Stimulated activated CD4-positive, alpha-beta T cell treated with anti-CD3 and anti-CD28 coated beads, Interleukin-15, amount 100 ng/mL, for 24 hours (primary cell): Measurements from ENCODE around the gene NR1I2.

ENCODE experiments used
- DNase-seq: peaks from one replicate; pipeline ENCODE4 v3.0.0-alpha.2; 2020

The NR1I2 gene

DNA sequence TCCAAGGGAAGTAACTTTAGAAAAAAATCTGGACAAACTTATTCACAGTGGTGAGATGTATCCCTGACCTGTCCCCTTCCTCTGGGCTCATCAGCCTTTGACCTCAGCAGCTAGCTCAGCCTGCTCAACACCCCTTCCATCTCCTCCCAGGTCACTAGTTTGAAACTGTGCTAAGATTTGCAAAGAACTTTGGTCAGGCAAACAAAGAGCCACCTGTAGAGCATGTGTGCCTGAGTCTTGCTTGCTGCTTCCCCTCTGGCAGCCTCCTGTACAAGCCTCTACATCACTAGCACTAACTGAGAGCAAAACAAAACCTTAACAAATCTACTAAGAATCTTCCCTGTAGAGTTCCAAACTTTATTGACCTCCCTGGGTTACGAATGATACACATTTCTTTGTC, 43.9 kb downstream of the NR1I2 start:
- DNase-seq: no peak

DNA sequence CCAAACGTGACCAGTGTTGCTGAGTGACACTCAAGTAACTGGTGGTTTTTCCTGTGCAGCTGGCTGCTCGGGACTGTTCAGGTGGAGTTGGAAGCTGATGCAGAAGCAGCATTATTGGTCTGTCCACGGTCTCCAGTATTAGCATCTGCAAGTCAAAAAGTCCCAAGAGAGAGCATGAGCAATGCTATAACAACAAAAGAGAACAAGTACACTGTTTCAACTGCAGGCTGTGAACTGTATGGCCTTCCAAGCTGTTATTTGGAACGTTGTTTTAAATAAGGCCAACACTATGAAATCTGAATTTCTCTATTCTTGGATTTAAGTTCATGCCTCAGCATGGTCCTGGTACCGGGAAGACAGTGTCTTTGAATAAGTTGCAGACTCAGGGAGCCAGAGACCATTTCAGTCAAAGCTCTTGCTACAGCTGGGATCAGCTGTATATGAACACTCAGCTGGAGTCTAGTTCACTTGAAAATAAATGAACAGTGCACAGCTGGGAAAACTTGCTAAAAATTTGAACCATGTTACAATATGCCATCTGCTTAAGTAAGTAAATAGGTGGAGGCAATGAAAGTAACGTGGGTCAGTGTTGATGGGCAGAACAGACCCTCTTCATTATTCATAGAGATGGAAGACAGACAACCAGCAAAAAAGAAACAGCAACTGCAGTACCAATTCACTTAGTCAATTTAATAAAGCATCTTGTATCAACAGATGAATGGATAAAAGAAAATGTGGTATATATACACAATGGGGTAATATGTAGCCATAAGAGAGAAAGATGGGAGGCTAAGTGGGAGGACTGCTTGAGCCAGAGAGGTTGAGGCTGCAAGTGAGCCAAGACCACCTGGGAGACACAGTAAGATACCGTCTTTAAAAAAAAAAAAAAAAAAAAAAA, 45.1 kb downstream of the NR1I2 start:
- DNase-seq: no peak

DNA sequence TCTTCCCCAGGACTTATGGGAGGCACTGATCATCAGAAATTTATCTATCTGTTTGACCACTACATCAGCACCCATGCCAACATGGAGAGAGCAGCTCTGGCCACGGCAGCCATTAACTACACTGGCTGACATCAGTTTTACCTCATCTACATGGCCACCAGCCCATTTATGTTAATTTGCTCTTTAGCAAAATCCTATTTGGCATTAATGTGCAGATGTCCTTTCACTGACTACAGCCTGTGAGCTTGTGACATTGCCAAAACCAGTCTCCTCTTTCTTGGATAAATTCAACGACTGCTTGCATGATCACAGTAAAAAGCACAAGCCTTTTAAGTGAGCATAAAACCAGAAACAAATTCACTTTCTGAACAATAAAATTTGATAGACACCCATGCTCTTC, 47.5 kb downstream of the NR1I2 start:
- DNase-seq: no peak

DNA sequence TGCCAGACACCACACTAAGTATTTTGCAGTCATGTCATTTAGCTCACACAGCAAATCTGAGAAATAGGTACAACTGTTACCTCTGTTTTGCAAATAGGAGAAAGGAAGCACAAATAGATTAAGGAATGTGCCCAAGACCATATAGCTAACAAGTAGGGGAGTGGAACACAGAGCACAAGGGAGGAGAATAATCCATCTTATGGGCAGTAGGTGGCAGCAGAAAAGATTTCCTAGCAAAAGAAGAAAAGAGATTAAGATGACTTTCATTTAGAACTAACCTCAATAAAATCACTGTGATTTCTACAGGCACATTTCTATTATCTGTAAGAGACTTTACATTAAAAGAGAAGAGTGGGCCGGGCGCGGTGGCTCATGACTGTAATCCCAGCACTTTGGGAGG, 49.1 kb downstream of the NR1I2 start:
- DNase-seq: no peak

DNA sequence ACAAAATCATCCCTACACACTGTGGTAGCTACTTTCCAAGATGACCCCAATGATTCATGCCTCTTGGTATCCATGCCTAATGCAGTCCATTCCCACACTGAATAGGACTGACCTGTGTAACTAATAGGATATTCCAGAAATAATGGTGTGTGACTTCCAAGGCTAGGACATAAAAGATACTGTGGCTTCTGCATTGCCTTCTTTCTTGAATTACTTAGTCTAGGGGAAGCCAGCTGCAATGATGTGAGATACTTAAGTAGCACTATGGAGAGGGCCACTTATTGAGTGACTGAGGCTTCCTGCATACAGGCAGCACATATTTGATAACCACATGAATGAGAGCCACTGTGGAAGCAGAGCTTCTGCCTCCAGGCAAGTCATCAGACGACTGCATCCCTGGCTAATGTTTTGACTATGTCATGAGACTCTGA, 50.1 kb downstream of the NR1I2 start:
- DNase-seq: no peak

DNA sequence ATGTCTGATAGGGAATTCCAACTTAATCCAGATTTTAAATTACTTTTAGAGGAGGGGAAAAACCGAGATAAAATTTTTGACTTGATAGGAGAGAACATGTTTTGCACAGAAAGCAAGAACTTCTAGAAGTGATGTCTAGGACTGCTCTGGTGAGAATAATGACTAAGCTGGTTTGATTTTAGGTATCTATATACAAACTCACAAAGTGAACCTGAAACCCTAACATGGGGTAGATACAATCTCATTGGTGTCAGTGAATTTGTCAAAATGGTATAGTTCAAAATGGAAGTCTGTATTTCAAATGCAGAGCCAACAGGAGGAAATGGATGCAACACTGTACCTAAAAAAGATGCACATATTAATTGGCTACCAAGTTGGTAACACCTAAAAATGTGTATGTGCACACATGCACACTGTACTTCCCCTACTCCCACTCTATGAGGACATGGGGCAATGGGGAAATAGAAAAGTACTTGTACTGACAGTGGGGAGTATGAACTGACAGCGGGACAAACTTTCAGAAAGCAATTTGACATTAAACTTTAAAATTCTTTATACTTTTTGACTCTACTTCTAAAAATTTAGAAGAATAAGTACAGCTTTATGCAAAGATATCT, 53.0 kb downstream of the NR1I2 start:
- no peak for DNase-seq

DNA sequence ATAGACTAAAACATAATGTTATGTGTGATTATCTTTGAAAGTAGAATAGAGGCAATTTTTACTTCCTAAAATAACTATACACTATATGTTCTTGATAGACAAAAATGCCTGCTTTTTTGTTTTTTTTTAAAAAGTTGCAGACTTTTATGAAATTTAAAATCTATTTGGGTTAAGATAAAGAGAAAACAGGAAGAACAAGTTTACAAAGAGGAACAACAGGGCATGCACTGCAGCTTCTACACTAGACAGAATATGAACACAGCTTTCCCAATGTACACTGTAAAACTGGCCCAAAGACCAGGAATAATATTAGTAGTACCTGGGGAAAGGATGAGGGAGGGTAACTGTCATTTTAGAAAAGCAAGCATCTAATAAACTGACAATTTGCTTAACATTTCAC, 53.7 kb downstream of the NR1I2 start:
- DNase-seq: no peak

DNA sequence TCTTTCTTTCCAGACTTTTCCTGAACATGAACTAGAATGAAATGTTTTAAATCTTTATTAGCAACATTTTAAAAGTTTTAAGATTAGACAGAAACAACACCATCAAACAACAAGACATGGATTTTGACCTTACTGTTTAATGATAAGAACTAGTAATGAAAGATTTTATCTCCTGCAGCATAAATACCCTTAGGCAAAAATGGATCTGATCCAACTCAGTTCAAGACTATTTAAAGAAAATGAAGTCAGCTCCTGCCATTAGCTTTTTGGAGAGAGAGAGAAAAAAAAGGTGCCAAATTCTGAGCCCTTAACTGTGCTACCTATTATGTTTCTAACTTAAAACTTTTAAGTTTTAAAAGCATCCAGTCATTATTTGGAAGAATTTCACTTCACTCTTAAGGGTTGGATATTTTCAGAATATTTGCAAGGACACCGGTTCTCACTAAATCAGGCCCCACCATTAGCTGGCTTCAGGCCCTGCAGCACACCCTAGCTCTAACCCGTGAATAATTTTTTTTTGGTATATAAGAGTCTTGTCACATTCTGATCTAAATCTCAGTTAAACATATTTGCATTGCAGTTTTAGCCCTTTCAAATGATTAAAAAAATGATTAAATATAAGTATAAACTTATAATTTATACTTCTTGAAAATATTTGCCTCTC, 60.0 kb downstream of the NR1I2 start:
- no peak for DNase-seq

DNA sequence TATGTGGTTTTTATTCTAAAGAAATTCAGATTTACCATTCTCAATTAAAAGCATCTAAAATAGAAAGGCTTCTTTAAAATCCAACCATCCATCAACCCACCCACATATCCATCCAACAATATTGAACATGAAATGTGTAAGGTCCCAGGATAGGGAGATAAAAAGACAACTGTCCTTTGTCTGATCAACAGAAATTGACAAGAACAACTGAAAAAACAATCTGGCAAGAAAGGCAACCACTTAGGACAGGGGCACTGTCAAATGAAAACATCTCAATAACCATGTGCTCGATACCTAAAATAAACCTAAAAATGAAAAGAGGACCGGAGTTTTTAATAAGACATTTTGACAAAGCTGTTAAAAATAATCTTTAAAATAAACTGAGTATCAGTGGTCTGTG, 67.2 kb downstream of the NR1I2 start:
- no peak for DNase-seq

DNA sequence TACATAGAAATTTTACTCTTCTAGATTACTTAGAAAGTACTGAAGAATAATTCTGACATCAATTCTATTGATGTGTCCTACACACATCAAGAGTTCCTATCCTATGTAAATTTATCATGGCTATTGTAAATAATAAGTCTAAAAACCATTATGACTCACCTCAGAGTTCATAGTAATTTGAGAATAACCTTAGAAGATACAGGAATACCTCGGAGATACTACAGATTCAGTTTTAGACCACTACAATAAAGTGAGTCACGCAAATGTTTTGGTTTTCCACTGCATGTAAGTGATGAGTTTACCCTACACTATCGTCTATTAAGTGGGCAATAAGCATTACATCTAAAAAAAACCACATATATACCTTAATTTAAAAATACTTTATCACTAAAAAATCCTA, 74.8 kb downstream of the NR1I2 start:
- DNase-seq: no peak

DNA sequence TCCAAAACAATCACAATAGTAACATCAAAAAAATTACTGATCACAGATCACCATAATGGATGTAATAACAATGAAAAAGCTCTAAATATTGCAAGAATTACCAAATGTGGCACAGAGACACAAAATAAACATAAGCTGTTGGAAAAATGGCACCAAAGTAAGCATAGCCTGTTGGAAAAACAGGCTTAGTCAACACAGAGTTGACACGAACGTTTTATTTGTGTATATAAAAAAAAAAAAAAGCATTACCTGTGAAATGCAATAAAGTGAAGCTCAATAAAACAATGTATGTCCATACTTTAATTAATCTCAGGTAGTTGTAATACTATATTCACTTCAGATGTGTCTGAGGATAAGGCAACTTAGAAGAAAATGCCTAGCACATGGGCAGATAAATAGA, 77.1 kb downstream of the NR1I2 start:
- DNase-seq: no peak

DNA sequence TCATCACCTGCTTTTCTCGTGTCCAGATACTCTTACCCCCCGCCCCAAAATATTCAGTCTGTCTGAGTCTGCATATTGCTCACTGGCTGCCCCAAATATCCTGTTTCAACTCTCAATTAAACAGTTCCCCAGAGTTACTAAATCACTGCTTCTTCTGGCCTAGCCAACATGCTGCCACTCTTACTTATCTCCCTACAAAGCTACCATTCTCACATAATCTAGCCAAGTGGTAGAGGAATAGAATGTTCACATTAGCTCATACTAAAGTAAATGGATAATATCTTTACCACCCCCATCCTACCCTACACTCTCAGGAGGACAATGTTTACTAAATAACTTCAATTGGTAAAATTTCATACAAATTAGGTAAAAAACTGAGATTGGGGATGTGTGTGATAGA, 77.8 kb downstream of the NR1I2 start:
- no peak for DNase-seq

DNA sequence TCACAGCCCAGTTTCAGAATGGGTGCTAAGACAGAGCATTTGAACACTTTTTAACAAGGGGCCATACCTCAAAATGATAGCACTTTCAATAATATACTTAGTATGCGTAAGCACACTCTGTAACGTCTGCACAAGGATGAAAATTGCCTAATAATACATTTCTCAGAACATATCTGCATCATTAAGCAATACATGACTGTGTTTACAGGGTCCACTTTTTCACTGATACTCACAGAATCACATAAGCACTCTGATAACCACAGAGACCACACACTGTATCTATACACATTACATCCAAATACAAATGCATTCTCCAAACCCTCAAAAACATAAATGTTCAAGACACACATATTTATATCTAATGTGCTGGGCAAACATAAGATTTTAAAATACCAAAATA, 79.8 kb downstream of the NR1I2 start:
- DNase-seq: no peak

DNA sequence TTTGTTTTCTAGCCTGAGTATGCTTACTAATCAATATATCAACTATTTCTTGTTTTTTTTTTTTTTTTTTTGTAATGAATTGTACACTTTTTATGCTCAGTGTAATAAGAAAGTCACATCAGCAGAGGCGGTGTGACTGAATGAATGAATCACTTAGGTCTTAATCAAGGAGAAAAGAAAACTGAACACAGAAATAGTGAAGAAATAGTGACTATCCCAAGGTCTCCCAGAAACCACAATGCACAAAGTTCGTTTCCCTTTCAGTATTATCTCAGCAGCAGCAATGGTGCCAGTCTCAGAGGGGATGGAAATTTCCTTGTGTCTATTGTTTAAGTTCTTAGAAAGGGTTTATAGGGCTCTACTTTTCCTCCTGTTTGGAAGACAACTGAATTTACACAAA, 80.7 kb downstream of the NR1I2 start:
- DNase-seq: no peak

DNA sequence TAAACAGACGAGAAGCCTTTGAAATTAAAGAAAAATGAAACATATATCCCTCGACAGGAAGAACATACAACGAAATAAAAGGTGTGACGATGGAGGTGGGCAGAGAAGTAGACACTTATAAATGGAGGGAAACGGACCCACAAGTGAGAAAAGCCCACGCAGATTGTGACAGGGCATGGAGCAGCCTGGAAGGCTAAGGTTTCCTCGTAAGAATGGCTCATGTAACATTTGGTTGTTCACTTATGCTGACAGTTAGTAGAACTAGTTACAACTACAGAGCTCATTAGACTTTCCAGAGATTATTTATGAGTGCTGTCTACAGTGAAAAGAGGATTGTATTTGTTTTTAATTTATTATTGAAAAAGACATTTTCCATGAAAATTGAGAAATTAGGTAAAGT, 82.6 kb downstream of the NR1I2 start:
- no peak for DNase-seq
